A549 (cell line): ENCODE measurements around the gene CTDSPL. TPM values are rescaled to one million over a fixed set of nuclear protein-coding genes. Genes with fewer than 3 reads are reported as not detected.

ENCODE experiments used
- ATAC-seq, 2 experiments: fragments of 200-7000 bp in 1 of 2; fragments of >200 bp in 1 of 2; cut with Nextera tagmentation in 1 of 2; cut with Tn5 transposase in 1 of 2; 3 replicates each; pipeline versions ENCODE4 v1.8.0 to v1.9.1; 2018 to 2020; ENCODE audit warnings: mild to moderate bottlenecking in 1 of 2, moderate library complexity in 1 of 2
- CTCF ChIA-PET: fragments of 300-600 bp; sonication (Branson Sonifier 250); formaldehyde crosslinking; extraction: SDS; loops from one replicate; lab custom pipeline; 2021; ENCODE audit warnings: antibody characterized with exemption, inconsistent platforms; lab: Yijun Ruan, JAX
- POLR2A ChIA-PET: fragments of 350-600 bp; formaldehyde crosslinking; extraction: SDS; loops from one replicate; lab custom pipeline; 2021; ENCODE audit warnings: antibody characterized with exemption, inconsistent platforms; lab: Yijun Ruan, JAX
- DNase-seq, 2 experiments: peaks; one replicate each; pipeline versions ENCODE4 v3.0.0 to v3.0.0-alpha.2; 2011 to 2016; ENCODE audit warnings: low read depth in 1 of 2, low spot score in 1 of 2
- FAIRE-seq: peaks from 2 replicates; lab custom pipeline; 2011; peaks lifted over from hg19 to GRCh38; lab: Jason Lieb, UNC
- H3K27ac ChIP-seq, 2 experiments: fragments of >200 bp; sonication (Bioruptor Twin); formaldehyde crosslinking; 3 replicates each; pipeline ENCODE4 v1.5.1; 2016 to 2017
- H3K4me1 ChIP-seq: fragments of >200 bp; sonication (Bioruptor Twin); formaldehyde crosslinking; 3 replicates; pipeline ENCODE4 v1.6.1; 2016
- H3K4me2 ChIP-seq: fragments of >200 bp; sonication (Bioruptor Twin); formaldehyde crosslinking; 3 replicates; pipeline ENCODE4 v1.6.1; 2016
- H3K4me3 ChIP-seq: fragments of >200 bp; sonication (Bioruptor Twin); formaldehyde crosslinking; 3 replicates; pipeline ENCODE4 v1.5.1; 2016
- H3K9me3 ChIP-seq: fragments of >200 bp; sonication (Bioruptor Twin); formaldehyde crosslinking; 3 replicates; pipeline ENCODE4 v1.6.1; 2016
- ATOH8 ChIP-seq: fragments of 250-450 bp; sonication (Bioruptor Pico); IDR thresholded peaks from 2 replicates; pipeline ENCODE4 v1.5.0; 2020; ENCODE audit warnings: low read depth, mild to moderate bottlenecking, moderate library complexity
- BHLHE40 ChIP-seq: IDR thresholded peaks from 2 replicates; pipeline ENCODE4 v1.6.1; 2012; ENCODE audit warnings: low read depth, low read length, inconsistent platforms
- CBX8 ChIP-seq: fragments of 200-600 bp; sonication (generic); IDR thresholded peaks from 2 replicates; pipeline ENCODE4 v1.6.1; 2016
- CTCF ChIP-seq: fragments of >200 bp; sonication (Bioruptor Twin); formaldehyde crosslinking; IDR thresholded peaks from 3 replicates; pipeline ENCODE4 v1.5.1; 2016
- E2F6 ChIP-seq: IDR thresholded peaks from 2 replicates; pipeline ENCODE4 v1.6.1; 2012; ENCODE audit warnings: low read depth, borderline replicate concordance
- EP300 ChIP-seq, 2 experiments: fragments of >200 bp; sonication (Bioruptor Twin); formaldehyde crosslinking; IDR thresholded peaks; 2 replicates in 1 of 2; 3 replicates in 1 of 2; pipeline ENCODE4 v1.6.1; 2016 to 2017
- ESRRA ChIP-seq: fragments of 150-350 bp; IDR thresholded peaks from 2 replicates; pipeline ENCODE4 v1.6.1; 2014; ENCODE audit warnings: mild to moderate bottlenecking, low read length, borderline replicate concordance
- FOSB ChIP-seq: fragments of 250-450 bp; sonication (Bioruptor Pico); IDR thresholded peaks from 2 replicates; pipeline ENCODE4 v1.5.0; 2020; ENCODE audit warnings: mild to moderate bottlenecking, moderate library complexity
- FOSL2 ChIP-seq, 2 experiments: fragments of 450-650 bp in 1 of 2; fragments of >200 bp in 1 of 2; sonication (Bioruptor Twin) in 1 of 2; formaldehyde crosslinking; IDR thresholded peaks; 2 replicates each; pipeline versions ENCODE4 v1.5.0 to v1.6.1; 2016 to 2020; ENCODE audit warnings: mild to moderate bottlenecking in 1 of 2, moderate library complexity in 1 of 2
- GATA3 ChIP-seq: IDR thresholded peaks from 2 replicates; pipeline ENCODE4 v1.6.1; 2012; ENCODE audit warnings: borderline replicate concordance
- HOXA7 ChIP-seq: fragments of 250-450 bp; sonication (Bioruptor Pico); IDR thresholded peaks from 2 replicates; pipeline ENCODE4 v1.5.0; 2020; ENCODE audit warnings: mild to moderate bottlenecking, moderate library complexity
- HOXB5 ChIP-seq: fragments of 250-450 bp; sonication (Bioruptor Pico); IDR thresholded peaks from 2 replicates; pipeline ENCODE4 v1.5.0; 2020; ENCODE audit warnings: mild to moderate bottlenecking, moderate library complexity
- JUN ChIP-seq, 2 experiments: fragments of >200 bp; sonication (Bioruptor Twin); formaldehyde crosslinking; IDR thresholded peaks; 2 replicates in 1 of 2; 3 replicates in 1 of 2; pipeline ENCODE4 v1.6.1; 2016 to 2017
- MAFK ChIP-seq: fragments of 450-650 bp; IDR thresholded peaks from 2 replicates; pipeline ENCODE4 v1.6.1; 2014; ENCODE audit not compliant: partially characterized antibody
- MAX ChIP-seq: IDR thresholded peaks from 2 replicates; pipeline ENCODE4 v1.6.1; 2012
- MYC ChIP-seq: IDR thresholded peaks from 2 replicates; pipeline ENCODE4 v1.6.1; 2012; ENCODE audit warnings: mild to moderate bottlenecking, inconsistent platforms, low read length, improper control_type of control experiment, borderline replicate concordance
- NFE2L2 ChIP-seq: fragments of 150-350 bp; conservative IDR thresholded peaks from 2 replicates; pipeline ENCODE4 v1.6.1; 2014; ENCODE audit warnings: low read length
- NPAS2 ChIP-seq: fragments of 250-450 bp; sonication (Bioruptor Pico); IDR thresholded peaks from 2 replicates; pipeline ENCODE4 v1.8.0; 2022; ENCODE audit warnings: mild to moderate bottlenecking, moderate library complexity, borderline replicate concordance
- NR3C1 ChIP-seq: fragments of >200 bp; sonication (Bioruptor Twin); formaldehyde crosslinking; IDR thresholded peaks from 3 replicates; pipeline ENCODE4 v1.6.1; 2017
- PBX3 ChIP-seq: IDR thresholded peaks from 2 replicates; pipeline ENCODE4 v1.6.1; 2012
- PHF8 ChIP-seq: fragments of 200-600 bp; sonication (generic); IDR thresholded peaks from 2 replicates; pipeline ENCODE4 v1.6.1; 2016; ENCODE audit warnings: low read depth, mild to moderate bottlenecking, antibody characterized with exemption, moderate library complexity, borderline replicate concordance
- POLR2A ChIP-seq: IDR thresholded peaks from 2 replicates; pipeline ENCODE4 v1.6.1; 2012; ENCODE audit warnings: mild to moderate bottlenecking, low read length
- RAD21 ChIP-seq, 2 experiments: fragments of >200 bp in 1 of 2; sonication (Bioruptor Twin) in 1 of 2; formaldehyde crosslinking in 1 of 2; IDR thresholded peaks in 1 of 2; conservative IDR thresholded peaks in 1 of 2; 2 replicates in 1 of 2; 3 replicates in 1 of 2; pipeline ENCODE4 v1.6.1; 2012 to 2018; ENCODE audit warnings: inconsistent platforms in 1 of 2
- RFX5 ChIP-seq: fragments of 450-650 bp; IDR thresholded peaks from 2 replicates; pipeline ENCODE4 v1.7.1; 2014; ENCODE audit warnings: antibody characterized with exemption, mild to moderate bottlenecking, moderate library complexity
- RNF2 ChIP-seq: fragments of 200-600 bp; sonication (generic); IDR thresholded peaks from 2 replicates; pipeline ENCODE4 v1.6.1; 2016; ENCODE audit warnings: low read depth, mild to moderate bottlenecking, antibody characterized with exemption, moderate library complexity, borderline replicate concordance
- SREBF2 ChIP-seq: fragments of 450-650 bp; IDR thresholded peaks from 2 replicates; pipeline ENCODE4 v1.6.1; 2014; ENCODE audit warnings: mild to moderate bottlenecking, moderate library complexity
- TFCP2L1 ChIP-seq: fragments of 250-450 bp; sonication (Bioruptor Pico); IDR thresholded peaks from 2 replicates; pipeline ENCODE4 v1.5.0; 2021; ENCODE audit warnings: mild to moderate bottlenecking
- TP53 ChIP-seq: fragments of 250-450 bp; sonication (Bioruptor Pico); IDR thresholded peaks from 2 replicates; pipeline ENCODE4 v1.5.0; 2021; ENCODE audit warnings: mild to moderate bottlenecking, moderate library complexity
- USF2 ChIP-seq: fragments of 450-650 bp; IDR thresholded peaks from 2 replicates; pipeline ENCODE4 v1.6.1; 2014; ENCODE audit warnings: antibody characterized with exemption
- ZNF302 ChIP-seq: fragments of 250-450 bp; sonication (Bioruptor Pico); IDR thresholded peaks from 2 replicates; pipeline ENCODE4 v1.9.0; 2021; ENCODE audit warnings: inconsistent platforms, mild to moderate bottlenecking, moderate library complexity
- WGBS: methylation state at CpG from one replicate; pipeline ENCODE4 v1.1.6; 2017; ENCODE audit errors: missing lambda C conversion rate; 5-methylcytosine and 5-hydroxymethylcytosine counted together
- polyA plus RNA-seq, 4 experiments: library from polyadenylated mRNA; depleted of rRNA in 3 of 4; stranded (reverse); fragments of >200 nt; fragmentation: RNase III in 1 of 4; extraction: RNeasy Plus Mini Kit Qiagen cat#74134 plus additional on column Dnase treatment in 1 of 4; gene quantifications; 2 replicates in 3 of 4; 3 replicates in 1 of 4; pipeline ENCODE4 v1.2.3, GENCODE V29; 2011 to 2017

The CTDSPL gene
- polyA plus RNA-seq, 2 of the 4 experiments (the other 2 are of a cell fraction), result 9.9 to 35.1 TPM

- no peak overlapping the region for H3K27ac ChIP-seq
- POLR2A ChIA-PET, result no interaction called here
- no peak for DNase-seq
- H3K9me3 ChIP-seq, result no peaks in the 10 kb centered on the region
- TF ChIP-seq POLR2A, result no peak
- no peak for TF ChIP-seq GATA3
- TF ChIP-seq CBX8, result no peak
- no peak for TF ChIP-seq TFCP2L1 (CRISPR knock-in tag)
- TF ChIP-seq RFX5, result no peak
- no peak for TF ChIP-seq NR3C1
- no peak for TF ChIP-seq E2F6
- TF ChIP-seq HOXB5 (CRISPR knock-in tag), result no peak
- TF ChIP-seq CTCF, result no peak
- no peak for TF ChIP-seq HOXA7 (CRISPR knock-in tag)
- TF ChIP-seq ZNF302 (CRISPR knock-in tag), result no peak
- TF ChIP-seq MYC, result no peak
- no peak for TF ChIP-seq RNF2
- TF ChIP-seq MAFK, result no peak
- no peak for TF ChIP-seq PBX3
- TF ChIP-seq NPAS2 (CRISPR knock-in tag), result no peak
- TF ChIP-seq ESRRA, result no peak
- TF ChIP-seq PHF8, result no peak
- no peak for TF ChIP-seq BHLHE40
- TF ChIP-seq, all 56 proteins: peak for 0
- no peak for FAIRE-seq
- H3K4me2 ChIP-seq, result no peak overlapping the region
- CTCF ChIA-PET, result no interaction called here
- H3K4me1 ChIP-seq, result 0 out of 3 replicates have a peak, but pooled peaks cover 4% of the 10 kb centered on the region
- no peak overlapping the region for H3K4me3 ChIP-seq
- WGBS, result 89% methylated on average over 19 of the region's 19 CpGs
- no peak for ATAC-seq
Measured at GRCh38 chr3:38008191-38008701, 146.6 kb downstream of the CTDSPL start.

- no peak for ATAC-seq
- ChIA-PET POLR2A (no interaction called here), CTCF (interaction anchor here (0.6 kb wide), 1 partner anchor 12 kb away, joined by 3 read pairs; no protein-coding TSS in a partner anchor)
- no peak for DNase-seq
- no peak for FAIRE-seq
- no peak overlapping the region for H3K4me3 ChIP-seq
- no peaks in the 10 kb centered on the region for H3K9me3 ChIP-seq
- 83% methylated on average over 14 of the region's 16 CpGs for WGBS
- no peak overlapping the region for H3K4me2 ChIP-seq
- 0 out of 3 replicates have a peak, but pooled peaks cover 2% of the 10 kb centered on the region for H3K4me1 ChIP-seq
- H3K27ac ChIP-seq, result no peak overlapping the region
- TF ChIP-seq RAD21 (conservative IDR thresholded peaks at IDR 0.05 in 1 of 2, IDR thresholded peaks at IDR 0.05 in 1 of 2) (no peak), ATOH8 (CRISPR knock-in tag) (no peak), POLR2A (no peak), USF2 (no peak), EP300 (IDR thresholded peaks at IDR 0.05) (no peak), NFE2L2 (no peak), FOSB (CRISPR knock-in tag) (no peak), SREBF2 (no peak), TFCP2L1 (CRISPR knock-in tag) (no peak), HOXB5 (CRISPR knock-in tag) (no peak), MAX (no peak), FOSL2 (IDR thresholded peaks at IDR 0.05) (no peak), FOSL2 (CRISPR knock-in tag; IDR thresholded peaks at IDR 0.05) (no peak), JUN (IDR thresholded peaks at IDR 0.05) (no peak), MAFK (no peak), CTCF (no peak), MYC (no peak), NR3C1 (no peak), TP53 (no peak)
Measured at GRCh38 chr3:38008971-38009580, 147.4 kb downstream of the CTDSPL start.
